GM19238 (cell line): ENCODE results near the gene KCNF1.

Experiments
- DNase-seq: peaks from one replicate; pipeline ENCODE4 v3.0.0; 2011; ENCODE audit warnings: low spot score; ENCODE audit not compliant: insufficient read length

KCNF1 gene

GRCh38 chr2:10901160-10901939, 10.4 kb upstream of the KCNF1 start:
- DNase-seq, result no peak

- no peak for DNase-seq
Measured at GRCh38 chr2:10903861-10904210, 7.9 kb upstream of the KCNF1 start.

GRCh38 chr2:10904455-10904854, 7.3 kb upstream of the KCNF1 start:
- no peak for DNase-seq

GRCh38 chr2:10905006-10905861, 6.5 kb upstream of the KCNF1 start:
- no peak for DNase-seq

GRCh38 chr2:10905862-10906143, 5.9 kb upstream of the KCNF1 start:
- DNase-seq, result no peak

GRCh38 chr2:10906926-10907625, 4.7 kb upstream of the KCNF1 start:
- no peak for DNase-seq

GRCh38 chr2:10908195-10908594, 3.5 kb upstream of the KCNF1 start:
- DNase-seq, result no peak

GRCh38 chr2:10909050-10909995, 2.4 kb upstream of the KCNF1 start:
- DNase-seq, result no peak

- no peak for DNase-seq
Measured at GRCh38 chr2:10909996-10910341, 1.8 kb upstream of the KCNF1 start.

- DNase-seq, result no peak
Measured at GRCh38 chr2:10910625-10911024, 1.1 kb upstream of the KCNF1 start.

- no peak for DNase-seq
Measured at GRCh38 chr2:10912076-10912731, 470 bp downstream of the KCNF1 start.

GRCh38 chr2:10912796-10913455, 1.2 kb downstream of the KCNF1 start:
- no peak for DNase-seq

GRCh38 chr2:10913501-10914271, 2.0 kb downstream of the KCNF1 start:
- DNase-seq, result no peak

GRCh38 chr2:10914272-10914693, 2.5 kb downstream of the KCNF1 start:
- no peak for DNase-seq

- no peak for DNase-seq
Measured at GRCh38 chr2:10915236-10915635, 3.5 kb downstream of the KCNF1 start.

GRCh38 chr2:10915731-10916276, 4.1 kb downstream of the KCNF1 start:
- no peak for DNase-seq

GRCh38 chr2:10916953-10917352, 5.2 kb downstream of the KCNF1 start:
- no peak for DNase-seq

- DNase-seq, result no peak
Measured at GRCh38 chr2:10917927-10918326, 6.2 kb downstream of the KCNF1 start.
